OCI-LY7 (cell line): ENCODE results near the gene PLCG1. TPM values are rescaled to one million over a fixed set of nuclear protein-coding genes. Genes with fewer than 3 reads are reported as not detected.

Source experiments
- BruUV-seq: library from RNA; stranded (reverse); fragments of 400-500 nt; replicated peaks from 2 replicates; lab custom pipeline; 2021; lab: Mats Ljungman, UMichigan
- CTCF ChIA-PET: fragments of 300-600 bp; sonication (Branson Sonifier 250); formaldehyde crosslinking; loops from one replicate; lab custom pipeline; 2022; ENCODE audit warnings: antibody characterized with exemption; ENCODE audit not compliant: unreplicated experiment; lab: Charles Lee
- POLR2A ChIA-PET: fragments of 300-600 bp; sonication (Branson Sonifier 250); formaldehyde crosslinking; loops from one replicate; lab custom pipeline; 2022; ENCODE audit warnings: antibody characterized with exemption; lab: Charles Lee
- DNase-seq: peaks from one replicate; pipeline ENCODE4 v3.0.0-alpha.2; 2015; ENCODE audit warnings: low spot score
- H2AFZ ChIP-seq: fragments of 200-600 bp; sonication (generic), shearing (Covaris generic); 2 replicates; pipeline ENCODE4 v1.6.1; 2014; ENCODE audit warnings: mild to moderate bottlenecking, antibody characterized with exemption, low read length, moderate library complexity
- H3K27ac ChIP-seq: fragments of 200-600 bp; sonication (generic); 2 replicates; pipeline ENCODE4 v1.5.1; 2014; ENCODE audit warnings: mixed run types, low read depth, mild to moderate bottlenecking, moderate library complexity, low read length, inconsistent platforms; ENCODE audit not compliant: poor library complexity, severe bottlenecking
- H3K36me3 ChIP-seq: fragments of 200-600 bp; sonication (generic); 2 replicates; pipeline ENCODE4 v1.6.1; 2014; ENCODE audit warnings: mild to moderate bottlenecking, antibody characterized with exemption, low read length, moderate library complexity, mixed read lengths; ENCODE audit not compliant: insufficient read depth
- H3K4me1 ChIP-seq: fragments of 200-600 bp; sonication (generic); 2 replicates; pipeline ENCODE4 v1.5.1; 2014; ENCODE audit warnings: mild to moderate bottlenecking, low read length; ENCODE audit not compliant: insufficient read depth, poor library complexity, severe bottlenecking
- H3K4me2 ChIP-seq: fragments of 200-600 bp; sonication (generic); 2 replicates; pipeline ENCODE4 v1.6.1; 2014; ENCODE audit warnings: mild to moderate bottlenecking, low read length
- H3K4me3 ChIP-seq: fragments of 200-600 bp; sonication (generic); 2 replicates; pipeline ENCODE4 v1.5.1; 2014; ENCODE audit warnings: mild to moderate bottlenecking, low read depth, low read length; ENCODE audit not compliant: poor library complexity, severe bottlenecking
- H3K79me2 ChIP-seq: fragments of 200-600 bp; sonication (generic); 2 replicates; pipeline ENCODE4 v1.6.1; 2016; ENCODE audit warnings: low read depth, mild to moderate bottlenecking, low read length, moderate library complexity, mixed read lengths; ENCODE audit not compliant: insufficient read depth
- H3K9me2 ChIP-seq: fragments of 200-600 bp; sonication (generic); 2 replicates; pipeline ENCODE4 v1.6.1; 2016; ENCODE audit warnings: mild to moderate bottlenecking, low read length, mixed read lengths; ENCODE audit not compliant: insufficient read depth
- H3K9me3 ChIP-seq: fragments of 200-600 bp; sonication (generic); 2 replicates; pipeline ENCODE4 v1.6.1; 2014; ENCODE audit warnings: mild to moderate bottlenecking, mixed run types, low read length, mixed read lengths
- H4K20me1 ChIP-seq: fragments of 200-600 bp; sonication (generic); 2 replicates; pipeline ENCODE4 v1.6.1; 2014; ENCODE audit warnings: mild to moderate bottlenecking, antibody characterized with exemption, low read length, moderate library complexity, mixed read lengths; ENCODE audit not compliant: insufficient read depth
- CTCF ChIP-seq: fragments of 200-600 bp; sonication (generic); conservative IDR thresholded peaks from 2 replicates; pipeline ENCODE4 v1.5.1; 2014; ENCODE audit warnings: mild to moderate bottlenecking, antibody characterized with exemption, low read length, moderate library complexity, mixed read lengths
- EZH2phosphoT487 ChIP-seq: fragments of 200-600 bp; sonication (generic); IDR thresholded peaks from 2 replicates; pipeline ENCODE4 v1.6.1; 2018; ENCODE audit warnings: low read depth, borderline replicate concordance, mild to moderate bottlenecking, mixed run types, antibody characterized with exemption, low read length, moderate library complexity, mixed read lengths
- intact Hi-C: fragments of 100-400 bp; cut with micrococcal nuclease; formaldehyde crosslinking; loops from one replicate; pipeline ENCODE4 v1.10.0; 2022; ENCODE audit not compliant: unreplicated experiment
- total RNA-seq, 2 experiments: library from RNA; depleted of rRNA in 1 of 2; stranded (reverse); fragments of >200 nt in 1 of 2; shearing (Covaris generic) in 1 of 2; gene quantifications; 2 replicates each; pipeline ENCODE4 v1.2.3, GENCODE V29; 2014 to 2022

Gene PLCG1
- total RNA-seq, 2 experiments from 2014 or later = 103 to 121 TPM

- CTCF ChIA-PET = no interaction called here
- no peaks in the 10 kb centered on the region for H3K9me3 ChIP-seq
- H3K4me3 ChIP-seq = no peak overlapping the region
- H3K4me1 ChIP-seq = no peaks in the 10 kb centered on the region
- peaks cover 99% of the 10 kb centered on the region for H3K36me3 ChIP-seq
- intact Hi-C loops = no loop called here
- DNase-seq = no peak
- TF ChIP-seq EZH2phosphoT487 (no peak), CTCF (no peak)
- no peaks in the 10 kb centered on the region for H3K9me2 ChIP-seq
- no peaks in the 10 kb centered on the region for H4K20me1 ChIP-seq
- no peak overlapping the region for H3K27ac ChIP-seq
- BruUV-seq = no TSS peak
- H3K79me2 ChIP-seq = no peaks in the 10 kb centered on the region
- H3K4me2 ChIP-seq = no peak overlapping the region
- H2AFZ ChIP-seq = no peak overlapping the region
- POLR2A ChIA-PET = interaction anchor here (0.7 kb wide), 1 partner anchor 138 kb away, joined by 4 read pairs; no protein-coding TSS in a partner anchor
These were observed 26.3 kb upstream of the PLCG1 start for GRCh38 chr20:41110930-41111577.

GRCh38 chr20:41111578-41111951 lies 25.8 kb upstream of the PLCG1 start:
- H3K4me1 ChIP-seq = no peaks in the 10 kb centered on the region
- H3K79me2 ChIP-seq = no peaks in the 10 kb centered on the region
- no peaks in the 10 kb centered on the region for H3K9me3 ChIP-seq
- TF ChIP-seq CTCF (no peak), EZH2phosphoT487 (no peak)
- DNase-seq = no peak
- H3K4me3 ChIP-seq = no peak overlapping the region
- ChIA-PET POLR2A (no interaction called here), CTCF (no interaction called here)
- H2AFZ ChIP-seq = no peak overlapping the region
- H3K27ac ChIP-seq = no peak overlapping the region
- BruUV-seq = no TSS peak
- no peaks in the 10 kb centered on the region for H3K9me2 ChIP-seq
- no peaks in the 10 kb centered on the region for H4K20me1 ChIP-seq
- intact Hi-C loops = no loop called here
- no peak overlapping the region for H3K4me2 ChIP-seq
- peaks cover 99% of the 10 kb centered on the region for H3K36me3 ChIP-seq

- POLR2A ChIA-PET = interaction anchor here (0.7 kb wide), 1 partner anchor 20 kb away, joined by 5 read pairs; no protein-coding TSS in a partner anchor
- BruUV-seq = no TSS peak
These were observed 20.9 kb upstream of the PLCG1 start for GRCh38 chr20:41116282-41116956.

More at GRCh38 chr20:41116282-41116956, 20.9 kb upstream of the PLCG1 start:
- Histone ChIP-seq H3K36me3 (peaks cover 97% of the 10 kb centered on the region), H3K27ac (no peak overlapping the region), H3K4me1 (no peaks in the 10 kb centered on the region), H3K4me3 (no peak overlapping the region), H2AFZ (no peak overlapping the region), H3K9me3 (no peaks in the 10 kb centered on the region), H3K9me2 (no peaks in the 10 kb centered on the region), H3K79me2 (no peaks in the 10 kb centered on the region), H3K4me2 (no peak overlapping the region), H4K20me1 (no peaks in the 10 kb centered on the region)
- CTCF ChIA-PET = no interaction called here
- intact Hi-C loops = no loop called here
- DNase-seq = no peak
- TF ChIP-seq CTCF (no peak), EZH2phosphoT487 (no peak)
